ENCODE data around the gene NEURL1B. TPM values are rescaled to one million over a fixed set of nuclear protein-coding genes. Genes with fewer than 3 reads are reported as not detected.
"Not testable (repeated sequence)": the region's sequence is repeated elsewhere in the genome, so short reads cannot be mapped to it uniquely, and the experiment has no call there.

NEURL1B gene
- total RNA-seq, 1 donor from 2014 or later, result 9.8 TPM

GRCh38 chr5:172598251-172599203, 42.5 kb upstream of the NEURL1B start:
- no peak overlapping the region for H3K4me2 ChIP-seq (ENCODE audit: low read length)
- FAIRE-seq (no peak), DNase-seq (ENCODE audit: low read depth) (no peak)
- H3K27ac ChIP-seq (ENCODE audit: low read depth, low read length), result no peak overlapping the region
- no peak overlapping the region for H3K9ac ChIP-seq (ENCODE audit: low read length)
- Mint-ChIP-seq H3K4me1 (ENCODE audit: low read depth, unreplicated experiment) (peaks cover 8% of the 10 kb centered on the region), H3K36me3 (ENCODE audit: low read depth, unreplicated experiment) (peaks cover 2% of the 10 kb centered on the region), H3K9me3 (ENCODE audit: unreplicated experiment) (peaks cover 2% of the 10 kb centered on the region), H3K27ac (ENCODE audit: unreplicated experiment) (no peak overlapping the region), H3K4me3 (ENCODE audit: unreplicated experiment) (no peak overlapping the region), H3K27me3 (ENCODE audit: low read depth, unreplicated experiment) (peaks cover 28% of the 10 kb centered on the region)
- no peaks in the 10 kb centered on the region for H4K20me1 ChIP-seq (ENCODE audit: insufficient read depth, low read length)
- no peaks in the 10 kb centered on the region for H3K79me2 ChIP-seq (ENCODE audit: insufficient read depth, low read length)
- no peak overlapping the region for H3K4me3 ChIP-seq (ENCODE audit: insufficient read depth, low read depth, low read length)
- peaks cover 3% of the 10 kb centered on the region for H3K9me3 ChIP-seq (ENCODE audit: insufficient read depth, low read depth, low read length)
- H3K27me3 ChIP-seq (ENCODE audit: insufficient read depth, low read length), result peaks cover 3% of the 10 kb centered on the region
- H3K4me1 ChIP-seq (ENCODE audit: insufficient read depth, low read length), result peaks cover 4% of the 10 kb centered on the region
- TF ChIP-seq EZH2 (IDR thresholded peaks at IDR 0.05; ENCODE audit: insufficient read depth, low read length) (no peak), CTCF (IDR thresholded peaks at IDR 0.05; ENCODE audit: insufficient read depth, low read depth, low read length) (no peak)
- no peaks in the 10 kb centered on the region for H3K36me3 ChIP-seq (ENCODE audit: insufficient read depth, low read length)
- no peak overlapping the region for H2AFZ ChIP-seq (ENCODE audit: low read depth, low read length)

- H3K79me2 ChIP-seq (ENCODE audit: insufficient read depth, low read length), result no peaks in the 10 kb centered on the region
- TF ChIP-seq CTCF (IDR thresholded peaks at IDR 0.05; ENCODE audit: insufficient read depth, low read depth, low read length) (no peak), EZH2 (IDR thresholded peaks at IDR 0.05; ENCODE audit: insufficient read depth, low read length) (no peak)
- peaks cover 3% of the 10 kb centered on the region for H3K27me3 ChIP-seq (ENCODE audit: insufficient read depth, low read length)
- no peak overlapping the region for H3K9ac ChIP-seq (ENCODE audit: low read length)
- H3K4me1 ChIP-seq (ENCODE audit: insufficient read depth, low read length), result peaks cover 5% of the 10 kb centered on the region
- Mint-ChIP-seq H3K4me3 (ENCODE audit: unreplicated experiment) (no peak overlapping the region), H3K4me1 (ENCODE audit: low read depth, unreplicated experiment) (peaks cover 8% of the 10 kb centered on the region), H3K9me3 (ENCODE audit: unreplicated experiment) (peaks cover 2% of the 10 kb centered on the region), H3K36me3 (ENCODE audit: low read depth, unreplicated experiment) (peaks cover 2% of the 10 kb centered on the region), H3K27me3 (ENCODE audit: low read depth, unreplicated experiment) (peaks cover 24% of the 10 kb centered on the region), H3K27ac (ENCODE audit: unreplicated experiment) (no peak overlapping the region)
- no peak overlapping the region for H3K27ac ChIP-seq (ENCODE audit: low read depth, low read length)
- DNase-seq (ENCODE audit: low read depth) (no peak), FAIRE-seq (no peak)
- no peaks in the 10 kb centered on the region for H4K20me1 ChIP-seq (ENCODE audit: insufficient read depth, low read length)
- no peaks in the 10 kb centered on the region for H3K36me3 ChIP-seq (ENCODE audit: insufficient read depth, low read length)
- H3K4me2 ChIP-seq (ENCODE audit: low read length), result no peak overlapping the region
- H3K9me3 ChIP-seq (ENCODE audit: insufficient read depth, low read depth, low read length), result peaks cover 3% of the 10 kb centered on the region
- no peak overlapping the region for H2AFZ ChIP-seq (ENCODE audit: low read depth, low read length)
- no peak overlapping the region for H3K4me3 ChIP-seq (ENCODE audit: insufficient read depth, low read depth, low read length)
These were observed 41.9 kb upstream of the NEURL1B start for GRCh38 chr5:172599204-172599567.

GRCh38 chr5:172600571-172600970, 40.5 kb upstream of the NEURL1B start:
- Mint-ChIP-seq H3K27me3 (ENCODE audit: low read depth, unreplicated experiment) (peaks cover 17% of the 10 kb centered on the region), H3K27ac (ENCODE audit: unreplicated experiment) (no peak overlapping the region), H3K36me3 (ENCODE audit: low read depth, unreplicated experiment) (peaks cover 2% of the 10 kb centered on the region), H3K4me1 (ENCODE audit: low read depth, unreplicated experiment) (peaks cover 3% of the 10 kb centered on the region), H3K9me3 (ENCODE audit: unreplicated experiment) (peaks cover 7% of the 10 kb centered on the region), H3K4me3 (ENCODE audit: unreplicated experiment) (no peak overlapping the region)
- Histone ChIP-seq H3K4me1 (ENCODE audit: insufficient read depth, low read length) (peaks cover 5% of the 10 kb centered on the region), H3K9ac (ENCODE audit: low read length) (no peak overlapping the region), H3K27me3 (ENCODE audit: insufficient read depth, low read length) (peaks cover 3% of the 10 kb centered on the region), H2AFZ (ENCODE audit: low read depth, low read length) (no peak overlapping the region), H3K79me2 (ENCODE audit: insufficient read depth, low read length) (no peaks in the 10 kb centered on the region), H3K27ac (ENCODE audit: low read depth, low read length) (no peak overlapping the region), H4K20me1 (ENCODE audit: insufficient read depth, low read length) (no peaks in the 10 kb centered on the region), H3K36me3 (ENCODE audit: insufficient read depth, low read length) (no peaks in the 10 kb centered on the region), H3K4me3 (ENCODE audit: insufficient read depth, low read depth, low read length) (no peak overlapping the region), H3K4me2 (ENCODE audit: low read length) (no peak overlapping the region), H3K9me3 (ENCODE audit: insufficient read depth, low read depth, low read length) (peaks cover 3% of the 10 kb centered on the region)
- no peak for FAIRE-seq
- no peak for TF ChIP-seq EZH2 (IDR thresholded peaks at IDR 0.05; ENCODE audit: insufficient read depth, low read length)
- TF ChIP-seq CTCF (IDR thresholded peaks at IDR 0.05; ENCODE audit: insufficient read depth, low read depth, low read length), result no peak
- DNase-seq (ENCODE audit: low read depth), result no peak

- DNase-seq (ENCODE audit: low read depth); H3K27me3 ChIP-seq (ENCODE audit: insufficient read depth, low read length); H3K9me3 ChIP-seq (ENCODE audit: insufficient read depth, low read depth, low read length); H3K27ac Mint-ChIP-seq (ENCODE audit: unreplicated experiment); H3K4me3 Mint-ChIP-seq (ENCODE audit: unreplicated experiment); H3K36me3 ChIP-seq (ENCODE audit: insufficient read depth, low read length); H4K20me1 ChIP-seq (ENCODE audit: insufficient read depth, low read length); FAIRE-seq; H2AFZ ChIP-seq (ENCODE audit: low read depth, low read length); H3K36me3 Mint-ChIP-seq (ENCODE audit: low read depth, unreplicated experiment); H3K27ac ChIP-seq (ENCODE audit: low read depth, low read length); H3K4me2 ChIP-seq (ENCODE audit: low read length); H3K4me1 Mint-ChIP-seq (ENCODE audit: low read depth, unreplicated experiment); H3K4me3 ChIP-seq (ENCODE audit: insufficient read depth, low read depth, low read length); H3K9ac ChIP-seq (ENCODE audit: low read length); H3K79me2 ChIP-seq (ENCODE audit: insufficient read depth, low read length); H3K4me1 ChIP-seq (ENCODE audit: insufficient read depth, low read length): not testable (repeated sequence)
- Mint-ChIP-seq H3K9me3 (ENCODE audit: unreplicated experiment) (peaks cover 11% of the 10 kb centered on the region), H3K27me3 (ENCODE audit: low read depth, unreplicated experiment) (peaks cover 12% of the 10 kb centered on the region)
These were observed 39.5 kb upstream of the NEURL1B start for GRCh38 chr5:172601576-172601975.
